Measurements from ENCODE around the gene BCL2. TPM values are rescaled to one million over a fixed set of nuclear protein-coding genes. Genes with fewer than 3 reads are reported as not detected.

The BCL2 gene
- total and polyA plus RNA-seq, 4 experiments from 2014 or later, result 28.5 to 50.4 (median 41.8) TPM

GRCh38 chr18:63157293-63158011 lies 162.1 kb downstream of the BCL2 start:
- CTCF ChIA-PET (ENCODE audit: partially characterized antibody), result interaction anchor here (0.8 to 10.1 kb wide), 12 partner anchors 14 to 165 kb away, joined by 3 to 148 read pairs (median 22); partner anchors contain the start of gene BCL2
- Histone ChIP-seq H3K27me3 (ENCODE audit: insufficient read depth, low read length) (no peaks in the 10 kb centered on the region), H3K27ac (ENCODE audit: low read depth, low read length) (peak overlapping the region; percentile 97), H3K4me3 (ENCODE audit: low read length in 2 of 2) (peak overlapping the region; percentile 53 to 61), H3K9me3 (ENCODE audit: control insufficient read depth in 1 of 2, low read length in 2 of 2) (no peaks in the 10 kb centered on the region), H3K4me1 (ENCODE audit: insufficient read depth, low read length) (peaks cover 99% of the 10 kb centered on the region), H3K36me3 (ENCODE audit: insufficient read depth, low read length) (no peaks in the 10 kb centered on the region)
- Mint-ChIP-seq H3K4me3 (peak overlapping the region; percentile 83 to 93 (median 90)), H3K9me3 (no peaks in the 10 kb centered on the region), H3K27ac (peak overlapping the region; percentile 93 to 100 (median 99)), H3K27me3 (no peaks in the 10 kb centered on the region), H3K4me1 (peaks cover 85 to 100% (median 93%) of the 10 kb centered on the region in 4 donors), H3K36me3 (peaks cover 5 to 32% of the 10 kb centered on the region in 2 donors)
- peak; percentile 40 to 67 (median 45) for DNase-seq
- POLR2A ChIA-PET (ENCODE audit: partially characterized antibody), result interaction anchor here (0.7 to 10.0 kb wide), 27 partner anchors 11 to 209 kb away, joined by 3 to 195 read pairs (median 5); partner anchors contain the start of gene BCL2
- intact Hi-C loops (cut with micrococcal nuclease), result loop anchor here (5.0 to 10.0 kb wide), 2 partner anchors 265 to 633 kb away; partner anchors contain the start of genes VPS4B and ZCCHC2

- H3K27me3 Mint-ChIP-seq, result no peaks in the 10 kb centered on the region
- peak in 2 of 5 donors; percentile 19 to 51 for DNase-seq
These were observed 163.4 kb downstream of the BCL2 start for GRCh38 chr18:63155910-63156773.

GRCh38 chr18:63155169-63155852 lies 164.3 kb downstream of the BCL2 start:
- POLR2A ChIA-PET (ENCODE audit: partially characterized antibody), result interaction anchor here (0.8 to 10.0 kb wide), 30 partner anchors 7 to 211 kb away, joined by 3 to 195 read pairs (median 6); partner anchors contain the start of gene BCL2

More at GRCh38 chr18:63155910-63156773, 163.4 kb downstream of the BCL2 start:
- H3K4me3 Mint-ChIP-seq, result peak overlapping the region; percentile 83 to 93 (median 90)
- Histone ChIP-seq H3K4me3 (ENCODE audit: low read length in 2 of 2) (peak overlapping the region; percentile 61 to 66), H3K4me1 (ENCODE audit: insufficient read depth, low read length) (peaks cover 100% of the 10 kb centered on the region), H3K9me3 (ENCODE audit: control insufficient read depth in 1 of 2, low read length in 2 of 2) (no peaks in the 10 kb centered on the region), H3K27ac (ENCODE audit: low read depth, low read length) (peak overlapping the region; percentile 97), H3K36me3 (ENCODE audit: insufficient read depth, low read length) (no peaks in the 10 kb centered on the region), H3K27me3 (ENCODE audit: insufficient read depth, low read length) (no peaks in the 10 kb centered on the region)
- ChIA-PET POLR2A (ENCODE audit: partially characterized antibody) (interaction anchor here (0.8 to 10.0 kb wide), 26 partner anchors 12 to 210 kb away, joined by 3 to 195 read pairs (median 6); partner anchors contain the start of gene BCL2), CTCF (ENCODE audit: partially characterized antibody) (interaction anchor here (1.1 to 10.1 kb wide), 26 partner anchors 7 to 267 kb away, joined by 3 to 148 read pairs (median 8); partner anchors contain the start of genes BCL2 and VPS4B)
- H3K36me3 Mint-ChIP-seq, result peaks cover 5 to 28% of the 10 kb centered on the region in 2 donors
- intact Hi-C loops (cut with micrococcal nuclease), result loop anchor here (1.0 to 10.0 kb wide), 8 partner anchors 18 to 631 kb away; partner anchors contain the start of genes VPS4B and ZCCHC2
- no peaks in the 10 kb centered on the region for H3K9me3 Mint-ChIP-seq
- peak overlapping the region; percentile 93 to 100 (median 99) for H3K27ac Mint-ChIP-seq
- peaks cover 83 to 100% (median 92%) of the 10 kb centered on the region in 4 donors for H3K4me1 Mint-ChIP-seq

GRCh38 chr18:63154350-63155152 lies 165.0 kb downstream of the BCL2 start:
- H3K4me1 ChIP-seq (ENCODE audit: insufficient read depth, low read length), result peaks cover 95% of the 10 kb centered on the region
- ChIA-PET POLR2A (ENCODE audit: partially characterized antibody) (interaction anchor here (0.8 to 10.0 kb wide), 31 partner anchors 8 to 211 kb away, joined by 3 to 195 read pairs (median 6); partner anchors contain the start of gene BCL2), CTCF (ENCODE audit: partially characterized antibody) (interaction anchor here (0.7 to 10.1 kb wide), 42 partner anchors 9 to 285 kb away, joined by 3 to 148 read pairs (median 5); partner anchors contain the start of genes BCL2 and VPS4B)
- Mint-ChIP-seq H3K4me1 (peaks cover 76 to 97% (median 87%) of the 10 kb centered on the region in 4 donors), H3K36me3 (peaks cover 5 to 32% of the 10 kb centered on the region in 2 donors), H3K9me3 (peaks cover 0 to 2% (median 0%) of the 10 kb centered on the region in 8 donors), H3K4me3 (peak overlapping the region; percentile 83 to 93 (median 90)), H3K27ac (peak overlapping the region; percentile 93 to 100 (median 99)), H3K27me3 (no peaks in the 10 kb centered on the region)
- DNase-seq, result no peak
- H3K27me3 ChIP-seq (ENCODE audit: insufficient read depth, low read length), result no peaks in the 10 kb centered on the region
- intact Hi-C loops (cut with micrococcal nuclease), result loop anchor here (1.0 to 10.0 kb wide), 8 partner anchors 16 to 630 kb away; partner anchors contain the start of genes VPS4B and ZCCHC2
- peak overlapping the region; percentile 17 to 61 for H3K4me3 ChIP-seq (ENCODE audit: low read length in 2 of 2)
- peak overlapping the region; percentile 97 for H3K27ac ChIP-seq (ENCODE audit: low read depth, low read length)
- no peaks in the 10 kb centered on the region for H3K36me3 ChIP-seq (ENCODE audit: insufficient read depth, low read length)
- H3K9me3 ChIP-seq (ENCODE audit: control insufficient read depth in 1 of 2, low read length in 2 of 2), result no peaks in the 10 kb centered on the region

More at GRCh38 chr18:63155169-63155852, 164.3 kb downstream of the BCL2 start:
- H3K36me3 Mint-ChIP-seq, result peaks cover 5 to 31% of the 10 kb centered on the region in 2 donors
- peak overlapping the region; percentile 93 to 100 (median 99) for H3K27ac Mint-ChIP-seq
- intact Hi-C loops (cut with micrococcal nuclease), result loop anchor here (1.0 to 10.0 kb wide), 8 partner anchors 17 to 631 kb away; partner anchors contain the start of genes VPS4B and ZCCHC2
- Histone ChIP-seq H3K36me3 (ENCODE audit: insufficient read depth, low read length) (no peaks in the 10 kb centered on the region), H3K4me1 (ENCODE audit: insufficient read depth, low read length) (peaks cover 100% of the 10 kb centered on the region), H3K4me3 (ENCODE audit: low read length in 2 of 2) (peak overlapping the region; percentile 61 to 66), H3K27ac (ENCODE audit: low read depth, low read length) (peak overlapping the region; percentile 97), H3K27me3 (ENCODE audit: insufficient read depth, low read length) (no peaks in the 10 kb centered on the region), H3K9me3 (ENCODE audit: control insufficient read depth in 1 of 2, low read length in 2 of 2) (no peaks in the 10 kb centered on the region)
- H3K27me3 Mint-ChIP-seq, result no peaks in the 10 kb centered on the region
- H3K4me1 Mint-ChIP-seq, result peaks cover 83 to 100% (median 93%) of the 10 kb centered on the region in 4 donors
- CTCF ChIA-PET (ENCODE audit: partially characterized antibody), result interaction anchor here (0.7 to 10.1 kb wide), 39 partner anchors 8 to 283 kb away, joined by 3 to 148 read pairs (median 5); partner anchors contain the start of genes BCL2 and VPS4B
- H3K4me3 Mint-ChIP-seq, result peak overlapping the region; percentile 83 to 93 (median 90)
- H3K9me3 Mint-ChIP-seq, result peaks cover 0 to 2% (median 0%) of the 10 kb centered on the region in 8 donors
- peak; percentile 79 to 92 (median 83) for DNase-seq

GRCh38 chr18:63152791-63153190 lies 166.8 kb downstream of the BCL2 start:
- Histone ChIP-seq H3K27me3 (ENCODE audit: insufficient read depth, low read length) (no peaks in the 10 kb centered on the region), H3K27ac (ENCODE audit: low read depth, low read length) (peak overlapping the region; percentile 39), H3K4me3 (ENCODE audit: low read length in 2 of 2) (peak overlapping the region in 1 of 2 donors; percentile 3), H3K9me3 (ENCODE audit: control insufficient read depth in 1 of 2, low read length in 2 of 2) (no peaks in the 10 kb centered on the region), H3K4me1 (ENCODE audit: insufficient read depth, low read length) (peaks cover 80% of the 10 kb centered on the region), H3K36me3 (ENCODE audit: insufficient read depth, low read length) (peaks cover 15% of the 10 kb centered on the region)
- Mint-ChIP-seq H3K4me1 (peaks cover 67 to 93% (median 79%) of the 10 kb centered on the region in 4 donors), H3K27me3 (no peaks in the 10 kb centered on the region), H3K27ac (peak overlapping the region; percentile 79 to 100 (median 93)), H3K9me3 (peaks cover 0 to 2% (median 0%) of the 10 kb centered on the region in 8 donors), H3K36me3 (peaks cover 17 to 36% of the 10 kb centered on the region in 2 donors), H3K4me3 (peak overlapping the region; percentile 68 to 93 (median 76))
- CTCF ChIA-PET (ENCODE audit: partially characterized antibody), result interaction anchor here (1.0 to 10.1 kb wide), 17 partner anchors 11 to 286 kb away, joined by 3 to 148 read pairs (median 7); partner anchors contain the start of gene BCL2
- no peak for DNase-seq
- intact Hi-C loops (cut with micrococcal nuclease), result loop anchor here (10.0 kb wide), 1 partner anchor 628 kb away; the partner anchor contains the start of gene ZCCHC2
- POLR2A ChIA-PET (ENCODE audit: partially characterized antibody), result interaction anchor here (1.0 to 10.0 kb wide), 13 partner anchors 10 to 630 kb away, joined by 3 to 195 read pairs (median 6); partner anchors contain the start of genes BCL2 and ZCCHC2

All from CD4-positive, alpha-beta memory T cell (primary cell).